Esophagus muscularis mucosa (tissue), 4 donors: ENCODE results near the gene TIMM17A. TPM values are rescaled to one million over a fixed set of nuclear protein-coding genes. Genes with fewer than 3 reads are reported as not detected.
"Not testable (repeated sequence)": the region's sequence is repeated elsewhere in the genome, so short reads cannot be mapped to it uniquely, and the experiment has no call there.

Experiments used
- DNase-seq: peaks from one replicate; pipeline ENCODE4 v3.0.0-alpha.2; 2017; ENCODE audit errors: extremely low spot score
- H3K27ac ChIP-seq, 4 donors: fragments of 200-600 bp; sonication (generic); replicated peaks in 1 of 4; 1 replicate in 3 of 4; 2 replicates in 1 of 4; pipeline ENCODE4 v1.5.1; 2016 to 2019; ENCODE audit warnings: mild to moderate bottlenecking in 1 of 4
- H3K27me3 ChIP-seq, 4 donors: fragments of 200-600 bp; sonication (generic); one replicate each; pipeline versions ENCODE4 v1.5.1 to v1.6.0; 2016 to 2019
- H3K36me3 ChIP-seq, 4 donors: fragments of 200-600 bp; sonication (generic); one replicate each; pipeline ENCODE4 v1.5.1; 2016 to 2019
- H3K4me1 ChIP-seq, 4 donors: fragments of 200-600 bp; sonication (generic); one replicate each; pipeline ENCODE4 v1.5.1; 2016 to 2019
- H3K4me3 ChIP-seq, 4 donors: fragments of 200-600 bp; sonication (generic); 1 replicate in 2 of 4; 2 replicates in 2 of 4; pipeline ENCODE4 v1.5.1; 2016 to 2019; ENCODE audit warnings: mild to moderate bottlenecking in 4 of 4, moderate library complexity in 1 of 4
- H3K9me3 ChIP-seq, 4 donors: fragments of 200-600 bp; sonication (generic); 1 replicate in 3 of 4; 2 replicates in 1 of 4; pipeline ENCODE4 v1.5.1; 2016 to 2019
- CTCF ChIP-seq, 3 experiments: fragments of 200-600 bp in 2 of 3; fragments of 450-650 bp in 1 of 3; sonication (generic) in 2 of 3; IDR thresholded peaks; one replicate each; pipeline ENCODE4 v1.5.1; 2017 to 2019; ENCODE audit warnings: antibody characterized with exemption in 3 of 3, mild to moderate bottlenecking in 2 of 3, moderate library complexity in 1 of 3
- EP300 ChIP-seq: sonication (generic); formaldehyde crosslinking; IDR thresholded peaks from one replicate; pipeline ENCODE4 v1.6.1; 2017; ENCODE audit warnings: antibody characterized with exemption
- POLR2A ChIP-seq: fragments of 450-650 bp; IDR thresholded peaks from one replicate; pipeline ENCODE4 v1.6.1; 2017; ENCODE audit warnings: antibody characterized with exemption, moderate library complexity, mild to moderate bottlenecking, low read depth
- POLR2AphosphoS5 ChIP-seq, 2 donors: sonication (generic); formaldehyde crosslinking; IDR thresholded peaks; one replicate each; pipeline ENCODE4 v1.6.1; 2017; ENCODE audit warnings: antibody characterized with exemption in 2 of 2
- WGBS: methylation state at CpG from one replicate; pipeline ENCODE4 v1.1.5; 2018; 5-methylcytosine and 5-hydroxymethylcytosine counted together
- intact Hi-C: fragments of 100-400 bp; cut with DNase I; formaldehyde crosslinking; loops from one replicate; pipeline ENCODE4 v1.15.1; 2023
- total RNA-seq, 4 donors: library from RNA; depleted of rRNA; stranded (reverse); fragments of >200 nt; gene quantifications; one replicate each; pipeline versions ENCODE4 v1.1.0 to v1.2.1, GENCODE V29; 2016

Gene TIMM17A
- total RNA-seq, 4 donors from 2014 or later = 30.7 to 46.1 (median 32.4) TPM

GRCh38 chr1:201939148-201939547, 16.2 kb upstream of the TIMM17A start:
- peaks cover 0 to 22% (median 3%) of the 10 kb centered on the region in 4 donors for H3K36me3 ChIP-seq
- peaks cover 6 to 74% (median 73%) of the 10 kb centered on the region in 4 donors for H3K4me1 ChIP-seq
- H3K4me3 ChIP-seq = peak overlapping the region; percentile 74 to 91 (median 82)
- no peak for DNase-seq
- TF ChIP-seq POLR2AphosphoS5 (IDR thresholded peaks at IDR 0.05) = peak in 1 of 2 donors; percentile 1
- no peak for TF ChIP-seq POLR2A
- no peaks in the 10 kb centered on the region for H3K9me3 ChIP-seq
- no peaks in the 10 kb centered on the region for H3K27me3 ChIP-seq
- WGBS = 39% methylated on average over 4 of the region's 4 CpGs
- intact Hi-C loops = no loop called here
- peak overlapping the region; percentile 92 to 95 (median 94) for H3K27ac ChIP-seq

- Histone ChIP-seq H3K4me3 (peak overlapping the region; percentile 74 to 91 (median 82)), H3K9me3 (no peaks in the 10 kb centered on the region), H3K4me1 (peaks cover 6 to 70% (median 69%) of the 10 kb centered on the region in 4 donors), H3K27me3 (no peaks in the 10 kb centered on the region), H3K36me3 (peaks cover 0 to 18% (median 3%) of the 10 kb centered on the region in 4 donors), H3K27ac (peak overlapping the region; percentile 92 to 95 (median 94))
- intact Hi-C loops = no loop called here
- TF ChIP-seq POLR2A = no peak
- TF ChIP-seq POLR2AphosphoS5 (IDR thresholded peaks at IDR 0.05) = peak in 1 of 2 donors; percentile 56
- no peak for TF ChIP-seq EP300
- no peak for TF ChIP-seq CTCF (IDR thresholded peaks at IDR 0.05)
- 37% methylated on average over 3 of the region's 5 CpGs for WGBS
- DNase-seq = no peak
Observed at GRCh38 chr1:201939574-201939973, 15.7 kb upstream of the TIMM17A start.

GRCh38 chr1:201940316-201940715, 15.0 kb upstream of the TIMM17A start:
- H3K27me3 ChIP-seq, intact Hi-C loops, H3K9me3 ChIP-seq, DNase-seq: not testable (repeated sequence)
- peaks cover 0 to 16% (median 3%) of the 10 kb centered on the region in 4 donors for H3K36me3 ChIP-seq
- 73% methylated on average over 10 of the region's 10 CpGs for WGBS
- peak in 1 of 2 donors; percentile 42 for TF ChIP-seq POLR2AphosphoS5 (IDR thresholded peaks at IDR 0.05)
- H3K4me1 ChIP-seq = peaks cover 6 to 62% (median 61%) of the 10 kb centered on the region in 4 donors
- H3K4me3 ChIP-seq = peak overlapping the region; percentile 74 to 91 (median 82)
- peak overlapping the region; percentile 92 to 95 (median 94) for H3K27ac ChIP-seq

GRCh38 chr1:201941420-201942128, 13.7 kb upstream of the TIMM17A start:
- Histone ChIP-seq H3K36me3 (peaks cover 0 to 11% (median 3%) of the 10 kb centered on the region in 4 donors), H3K27me3 (no peaks in the 10 kb centered on the region), H3K4me1 (peaks cover 6 to 53% (median 51%) of the 10 kb centered on the region in 4 donors), H3K9me3 (no peaks in the 10 kb centered on the region), H3K4me3 (peak overlapping the region; percentile 74 to 91 (median 82)), H3K27ac (peak overlapping the region; percentile 92 to 95 (median 94))
- intact Hi-C loops = no loop called here
- no peak for TF ChIP-seq EP300
- peak in 1 of 2 donors; percentile 59 for TF ChIP-seq POLR2AphosphoS5 (IDR thresholded peaks at IDR 0.05)
- no peak for TF ChIP-seq POLR2A
- no peak for TF ChIP-seq CTCF (IDR thresholded peaks at IDR 0.05)
- no peak for DNase-seq
- 36% methylated on average over 12 of the region's 18 CpGs for WGBS

DNA sequence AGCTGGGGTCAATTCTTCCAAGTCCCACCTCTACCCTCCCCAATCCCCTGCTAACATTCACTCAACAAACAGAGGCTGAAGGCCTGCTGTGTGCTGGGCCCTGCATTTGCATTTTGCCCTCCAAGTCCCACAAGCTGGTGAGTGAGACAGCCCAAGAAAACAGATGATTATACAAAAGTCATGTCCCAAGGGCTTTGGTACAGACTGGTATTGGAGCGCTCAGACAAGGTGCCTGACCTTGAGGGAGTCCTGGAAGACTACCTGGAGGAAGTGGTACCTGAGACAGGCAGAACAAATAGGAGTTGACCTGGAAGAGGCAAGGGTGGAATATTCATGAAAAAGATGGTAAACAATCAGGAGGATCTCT, 13.2 kb upstream of the TIMM17A start:
- Histone ChIP-seq H3K4me3 (peak overlapping the region; percentile 74 to 91 (median 82)), H3K27ac (peak overlapping the region; percentile 92 to 95 (median 94)), H3K9me3 (no peaks in the 10 kb centered on the region), H3K4me1 (peaks cover 6 to 53% (median 48%) of the 10 kb centered on the region in 4 donors), H3K27me3 (no peaks in the 10 kb centered on the region), H3K36me3 (peaks cover 0 to 10% (median 2%) of the 10 kb centered on the region in 4 donors)
- DNase-seq = no peak
- 54% methylated on average over 1 of the region's 1 CpG for WGBS
- TF ChIP-seq POLR2A = no peak
- peak in 1 of 2 donors; percentile 31 for TF ChIP-seq POLR2AphosphoS5 (IDR thresholded peaks at IDR 0.05)
- TF ChIP-seq CTCF (IDR thresholded peaks at IDR 0.05) = no peak
- no peak for TF ChIP-seq EP300
- intact Hi-C loops = no loop called here
